HL-60/S4 (cell line): Measurements from ENCODE around the gene C3orf52.

Source experiments
- in situ Hi-C: fragments of 300-500 bp; cut with MboI; formaldehyde crosslinking; loops from 2 replicates; pipeline ENCODE4 v1.14.3; 2022; ENCODE audit warnings: low sequenced_read_pairs

The C3orf52 gene

GRCh38 chr3:112133626-112134334, 47.6 kb downstream of the C3orf52 start:
- in situ Hi-C loops, result no loop called here

GRCh38 chr3:112134335-112135124, 48.3 kb downstream of the C3orf52 start:
- in situ Hi-C loops, result no loop called here

- in situ Hi-C loops, result no loop called here
These were observed 49.9 kb downstream of the C3orf52 start for GRCh38 chr3:112136046-112136445.

GRCh38 chr3:112136959-112137693, 50.9 kb downstream of the C3orf52 start:
- in situ Hi-C loops, result no loop called here

- in situ Hi-C loops, result no loop called here
These were observed 51.6 kb downstream of the C3orf52 start for GRCh38 chr3:112137781-112138180.

- in situ Hi-C loops, result no loop called here
These were observed 52.2 kb downstream of the C3orf52 start for GRCh38 chr3:112138219-112138969.

GRCh38 chr3:112140584-112140983, 54.4 kb downstream of the C3orf52 start:
- in situ Hi-C loops, result no loop called here

GRCh38 chr3:112141293-112141692, 55.1 kb downstream of the C3orf52 start:
- in situ Hi-C loops, result no loop called here

GRCh38 chr3:112143251-112143650, 57.1 kb downstream of the C3orf52 start:
- in situ Hi-C loops, result no loop called here

GRCh38 chr3:112143689-112144088, 57.5 kb downstream of the C3orf52 start:
- in situ Hi-C loops, result no loop called here

GRCh38 chr3:112149136-112149535, 62.9 kb downstream of the C3orf52 start:
- in situ Hi-C loops, result no loop called here

- in situ Hi-C loops, result no loop called here
These were observed 81.6 kb downstream of the C3orf52 start for GRCh38 chr3:112167758-112168157.
